ENCODE results near the gene ASPG.

Gene ASPG

GRCh38 chr14:104076743-104077142 is 8.8 kb upstream of the ASPG start:
- DNase-seq: no peak
- no peak overlapping the region for H3K4me3 ChIP-seq (ENCODE audit: low read depth, low read length)
- H3K36me3 ChIP-seq: no peaks in the 10 kb centered on the region
- no peaks in the 10 kb centered on the region for H3K27me3 ChIP-seq (ENCODE audit: insufficient read depth, low read depth, severe bottlenecking)
- no peak for TF ChIP-seq CTCF (IDR thresholded peaks at IDR 0.05; ENCODE audit: low read depth, low read length)
- no peak overlapping the region for H3K27ac ChIP-seq
- peaks cover 9% of the 10 kb centered on the region for H3K9me3 ChIP-seq (ENCODE audit: severe bottlenecking)

GRCh38 chr14:104078031-104078455 is 7.5 kb upstream of the ASPG start:
- no peaks in the 10 kb centered on the region for H3K27me3 ChIP-seq (ENCODE audit: insufficient read depth, low read depth, severe bottlenecking)
- H3K9me3 ChIP-seq (ENCODE audit: severe bottlenecking): peaks cover 9% of the 10 kb centered on the region
- no peaks in the 10 kb centered on the region for H3K36me3 ChIP-seq
- TF ChIP-seq CTCF (IDR thresholded peaks at IDR 0.05; ENCODE audit: low read depth, low read length): peak; percentile 100
- peak; percentile 92 for DNase-seq
- H3K4me3 ChIP-seq (ENCODE audit: low read depth, low read length): no peak overlapping the region
- no peak overlapping the region for H3K27ac ChIP-seq

GRCh38 chr14:104080376-104081260 is 4.9 kb upstream of the ASPG start:
- Histone ChIP-seq H3K36me3 (no peaks in the 10 kb centered on the region), H3K4me3 (ENCODE audit: low read depth, low read length) (no peak overlapping the region), H3K27me3 (ENCODE audit: insufficient read depth, low read depth, severe bottlenecking) (no peaks in the 10 kb centered on the region), H3K27ac (no peak overlapping the region), H3K9me3 (ENCODE audit: severe bottlenecking) (no peaks in the 10 kb centered on the region)
- DNase-seq: no peak
- TF ChIP-seq CTCF (IDR thresholded peaks at IDR 0.05; ENCODE audit: low read depth, low read length): no peak

- H3K36me3 ChIP-seq: no peaks in the 10 kb centered on the region
- H3K27ac ChIP-seq: no peak overlapping the region
- no peaks in the 10 kb centered on the region for H3K27me3 ChIP-seq (ENCODE audit: insufficient read depth, low read depth, severe bottlenecking)
- no peak overlapping the region for H3K4me3 ChIP-seq (ENCODE audit: low read depth, low read length)
- no peak for DNase-seq
- H3K9me3 ChIP-seq (ENCODE audit: severe bottlenecking): no peaks in the 10 kb centered on the region
- TF ChIP-seq CTCF (IDR thresholded peaks at IDR 0.05; ENCODE audit: low read depth, low read length): no peak
Observed at GRCh38 chr14:104081261-104081835, 4.2 kb upstream of the ASPG start.

- no peaks in the 10 kb centered on the region for H3K9me3 ChIP-seq (ENCODE audit: severe bottlenecking)
- H3K36me3 ChIP-seq: no peaks in the 10 kb centered on the region
- H3K27ac ChIP-seq: no peak overlapping the region
- no peak overlapping the region for H3K4me3 ChIP-seq (ENCODE audit: low read depth, low read length)
- TF ChIP-seq CTCF (IDR thresholded peaks at IDR 0.05; ENCODE audit: low read depth, low read length): no peak
- DNase-seq: no peak
- no peaks in the 10 kb centered on the region for H3K27me3 ChIP-seq (ENCODE audit: insufficient read depth, low read depth, severe bottlenecking)
Observed at GRCh38 chr14:104081951-104082464, 3.5 kb upstream of the ASPG start.

Data from WERI-Rb-1 (cell line).